K562 (cell line): ENCODE data around the gene FAAH. TPM values are rescaled to one million over a fixed set of nuclear protein-coding genes. Genes with fewer than 3 reads are reported as not detected.

Source experiments
- ARID1B ChIP-seq: fragments of 450-650 bp; IDR thresholded peaks from 2 replicates; pipeline ENCODE4 v1.6.1; 2016; ENCODE audit warnings: antibody characterized with exemption, mild to moderate bottlenecking, inconsistent platforms
- CHD2 ChIP-seq: IDR thresholded peaks from 2 replicates; pipeline ENCODE4 v1.6.1; 2011; ENCODE audit warnings: low read depth, low read length
- CHD4 ChIP-seq: fragments of 200-600 bp; sonication (generic); IDR thresholded peaks from 3 replicates; pipeline ENCODE4 v1.6.1; 2012; ENCODE audit warnings: low read depth, mild to moderate bottlenecking, mixed read lengths, low read length, inconsistent platforms; ENCODE audit not compliant: insufficient read depth, insufficient replicate concordance, poor library complexity, severe bottlenecking
- ELF2 ChIP-seq: fragments of 250-450 bp; sonication (Bioruptor Pico); IDR thresholded peaks from 2 replicates; pipeline ENCODE4 v1.5.0; 2021; ENCODE audit warnings: mild to moderate bottlenecking
- EP300 ChIP-seq: IDR thresholded peaks from 2 replicates; pipeline ENCODE4 v1.6.1; 2012; ENCODE audit warnings: low read length, improper control_type of control experiment
- IRF2 ChIP-seq: sonication (generic); formaldehyde crosslinking; IDR thresholded peaks from 2 replicates; pipeline ENCODE4 v1.8.1; 2022; ENCODE audit warnings: mild to moderate bottlenecking, missing genetic modification reagents
- JUN ChIP-seq, 2 experiments: sonication (generic) in 1 of 2; formaldehyde crosslinking in 1 of 2; IDR thresholded peaks; 2 replicates each; pipeline versions ENCODE4 v1.6.1 to v1.8.0; 2012 to 2022; ENCODE audit warnings: borderline replicate concordance in 2 of 2, mild to moderate bottlenecking in 2 of 2, improper control_type of control experiment in 1 of 2, low read depth in 1 of 2, low read length in 1 of 2, missing genetic modification reagents in 1 of 2
- MED1 ChIP-seq: sonication (generic); formaldehyde crosslinking; IDR thresholded peaks from 2 replicates; pipeline ENCODE4 v1.8.1; 2023; ENCODE audit warnings: missing genetic modification reagents, borderline replicate concordance
- MTA2 ChIP-seq: fragments of 450-650 bp; IDR thresholded peaks from 2 replicates; pipeline ENCODE4 v1.6.1; 2016; ENCODE audit warnings: low read depth
- NFXL1 ChIP-seq: fragments of 450-650 bp; formaldehyde crosslinking; IDR thresholded peaks from 2 replicates; pipeline ENCODE4 v1.4.0; 2021; ENCODE audit warnings: mild to moderate bottlenecking
- NR2C2 ChIP-seq, 2 experiments: fragments of 200-800 bp in 1 of 2; sonication (Bioruptor generic) in 1 of 2; sonication (generic) in 1 of 2; formaldehyde crosslinking in 1 of 2; IDR thresholded peaks; 2 replicates each; pipeline versions ENCODE4 v1.6.1 to v1.8.0; 2016 to 2022; ENCODE audit warnings: mild to moderate bottlenecking in 1 of 2, missing compliant biosample characterization in 1 of 2, missing genetic modification characterization in 1 of 2, missing genetic modification reagents in 1 of 2
- PML ChIP-seq: IDR thresholded peaks from 2 replicates; pipeline ENCODE4 v1.6.1; 2012; ENCODE audit warnings: low read length, inconsistent platforms
- POLR3A ChIP-seq: IDR thresholded peaks from 2 replicates; pipeline ENCODE4 v1.6.1; 2011; ENCODE audit warnings: borderline replicate concordance, mild to moderate bottlenecking, moderate library complexity; ENCODE audit not compliant: insufficient read length, insufficient read depth; ENCODE audit errors: extremely low read depth
- RB1 ChIP-seq: fragments of 450-650 bp; IDR thresholded peaks from 2 replicates; pipeline ENCODE4 v1.6.1; 2017; ENCODE audit warnings: low read depth, mild to moderate bottlenecking
- THRAP3 ChIP-seq: fragments of 450-650 bp; IDR thresholded peaks from 2 replicates; pipeline ENCODE4 v1.6.1; 2016; ENCODE audit warnings: mild to moderate bottlenecking, inconsistent platforms, borderline replicate concordance
- ZFX ChIP-seq: sonication (generic); formaldehyde crosslinking; IDR thresholded peaks from 2 replicates; pipeline ENCODE4 v1.8.0; 2022; ENCODE audit warnings: mild to moderate bottlenecking, missing genetic modification reagents, moderate library complexity
- ZNF384 ChIP-seq: IDR thresholded peaks from 2 replicates; pipeline ENCODE4 v1.6.1; 2012; ENCODE audit warnings: low read depth, low read length, improper control_type of control experiment
- ZNF507 ChIP-seq: conservative IDR thresholded peaks from 2 replicates; pipeline ENCODE4 v1.6.1; 2017; ENCODE audit warnings: missing genetic modification characterization, missing compliant biosample characterization
- ZNF699 ChIP-seq: fragments of 250-450 bp; sonication (Bioruptor Pico); IDR thresholded peaks from 2 replicates; pipeline ENCODE4 v1.8.0; 2021; ENCODE audit warnings: mild to moderate bottlenecking, moderate library complexity; ENCODE audit not compliant: insufficient replicate concordance
- ZNF77 ChIP-seq: fragments of 250-450 bp; sonication (Bioruptor Pico); IDR thresholded peaks from 2 replicates; pipeline ENCODE4 v1.5.0; 2020
- ZZZ3 ChIP-seq: fragments of 450-650 bp; IDR thresholded peaks from 2 replicates; pipeline ENCODE4 v1.6.1; 2016; ENCODE audit warnings: antibody characterized with exemption, mild to moderate bottlenecking, moderate library complexity
- polyA plus RNA-seq, 8 experiments: library from polyadenylated mRNA; depleted of rRNA in 4 of 8; stranded (reverse) in 5 of 8; unstranded in 3 of 8; fragments of >200 nt; fragmentation: Nextera tagmentation in 2 of 8; fragmentation: Illumina TruSeq in 1 of 8; extraction: Ambion mirVana in 2 of 8; extraction: Trizol in 1 of 8; gene quantifications; 2 replicates each; pipeline versions ENCODE4 v1.2.1 to v1.2.3, GENCODE V29; 2011 to 2014; ENCODE audit warnings: inconsistent platforms in 1 of 8, missing spikeins in 1 of 8
- total RNA-seq, 7 experiments: library from RNA; depleted of rRNA in 6 of 7; stranded (reverse); fragments of >200 nt in 6 of 7; fragmentation: Illumina TruSeq in 2 of 7; extraction: Trizol in 2 of 7; gene quantifications; 2 replicates each; pipeline versions ENCODE4 v1.2.1 to v1.2.3, GENCODE V29; 2011 to 2021; ENCODE audit warnings: low replicate concordance in 1 of 7
- TF ChIP-seq, protein P1 (sequence below): sonication (generic); formaldehyde crosslinking; IDR thresholded peaks from 2 replicates; pipeline ENCODE4 v1.8.0; 2022; ENCODE audit warnings: mild to moderate bottlenecking, missing genetic modification reagents
- TF ChIP-seq, protein P2 (sequence below): fragments of 250-450 bp; sonication (Bioruptor Pico); IDR thresholded peaks from 2 replicates; pipeline ENCODE4 v1.8.0; 2021; ENCODE audit warnings: moderate library complexity, mild to moderate bottlenecking, inconsistent platforms
- TF ChIP-seq, protein P3 (sequence below): fragments of 250-450 bp; sonication (Bioruptor Pico); IDR thresholded peaks from 2 replicates; pipeline ENCODE4 v1.5.0; 2021

FAAH gene
- total and polyA plus RNA-seq, 9 of the 15 experiments (the other 6 are each of a cell fraction or from before 2014, with no cell fraction given): 0.06 to 1.1 (median 0.32) TPM

DNA sequence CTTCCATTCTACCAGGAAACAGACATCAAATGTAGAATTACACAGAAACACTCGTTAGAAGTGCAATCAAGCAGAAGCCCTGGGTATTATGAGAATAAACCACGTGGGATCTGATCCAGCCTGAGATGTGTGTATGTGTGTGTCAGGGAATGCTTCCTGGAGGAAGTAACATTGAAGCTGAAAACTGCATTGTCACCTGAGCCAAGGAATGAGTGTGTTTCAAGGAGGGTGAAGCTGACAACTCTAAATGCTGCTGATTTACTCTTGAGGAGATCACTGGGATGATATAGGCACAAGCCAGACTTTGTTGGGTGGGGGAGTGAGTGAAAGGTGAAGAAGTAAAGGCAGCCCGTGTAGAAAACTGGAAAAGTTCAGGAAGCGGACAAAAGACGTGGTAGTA lies 27.6 kb downstream of the FAAH start (continued):
- TF ChIP-seq, protein P1, sequence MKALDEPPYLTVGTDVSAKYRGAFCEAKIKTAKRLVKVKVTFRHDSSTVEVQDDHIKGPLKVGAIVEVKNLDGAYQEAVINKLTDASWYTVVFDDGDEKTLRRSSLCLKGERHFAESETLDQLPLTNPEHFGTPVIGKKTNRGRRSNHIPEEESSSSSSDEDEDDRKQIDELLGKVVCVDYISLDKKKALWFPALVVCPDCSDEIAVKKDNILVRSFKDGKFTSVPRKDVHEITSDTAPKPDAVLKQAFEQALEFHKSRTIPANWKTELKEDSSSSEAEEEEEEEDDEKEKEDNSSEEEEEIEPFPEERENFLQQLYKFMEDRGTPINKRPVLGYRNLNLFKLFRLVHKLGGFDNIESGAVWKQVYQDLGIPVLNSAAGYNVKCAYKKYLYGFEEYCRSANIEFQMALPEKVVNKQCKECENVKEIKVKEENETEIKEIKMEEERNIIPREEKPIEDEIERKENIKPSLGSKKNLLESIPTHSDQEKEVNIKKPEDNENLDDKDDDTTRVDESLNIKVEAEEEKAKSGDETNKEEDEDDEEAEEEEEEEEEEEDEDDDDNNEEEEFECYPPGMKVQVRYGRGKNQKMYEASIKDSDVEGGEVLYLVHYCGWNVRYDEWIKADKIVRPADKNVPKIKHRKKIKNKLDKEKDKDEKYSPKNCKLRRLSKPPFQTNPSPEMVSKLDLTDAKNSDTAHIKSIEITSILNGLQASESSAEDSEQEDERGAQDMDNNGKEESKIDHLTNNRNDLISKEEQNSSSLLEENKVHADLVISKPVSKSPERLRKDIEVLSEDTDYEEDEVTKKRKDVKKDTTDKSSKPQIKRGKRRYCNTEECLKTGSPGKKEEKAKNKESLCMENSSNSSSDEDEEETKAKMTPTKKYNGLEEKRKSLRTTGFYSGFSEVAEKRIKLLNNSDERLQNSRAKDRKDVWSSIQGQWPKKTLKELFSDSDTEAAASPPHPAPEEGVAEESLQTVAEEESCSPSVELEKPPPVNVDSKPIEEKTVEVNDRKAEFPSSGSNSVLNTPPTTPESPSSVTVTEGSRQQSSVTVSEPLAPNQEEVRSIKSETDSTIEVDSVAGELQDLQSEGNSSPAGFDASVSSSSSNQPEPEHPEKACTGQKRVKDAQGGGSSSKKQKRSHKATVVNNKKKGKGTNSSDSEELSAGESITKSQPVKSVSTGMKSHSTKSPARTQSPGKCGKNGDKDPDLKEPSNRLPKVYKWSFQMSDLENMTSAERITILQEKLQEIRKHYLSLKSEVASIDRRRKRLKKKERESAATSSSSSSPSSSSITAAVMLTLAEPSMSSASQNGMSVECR (CRISPR knock-in tag): no peak
- no peak for TF ChIP-seq POLR3A
- peak; percentile 66 for TF ChIP-seq EP300
- no peak for TF ChIP-seq THRAP3
- TF ChIP-seq, protein P2, sequence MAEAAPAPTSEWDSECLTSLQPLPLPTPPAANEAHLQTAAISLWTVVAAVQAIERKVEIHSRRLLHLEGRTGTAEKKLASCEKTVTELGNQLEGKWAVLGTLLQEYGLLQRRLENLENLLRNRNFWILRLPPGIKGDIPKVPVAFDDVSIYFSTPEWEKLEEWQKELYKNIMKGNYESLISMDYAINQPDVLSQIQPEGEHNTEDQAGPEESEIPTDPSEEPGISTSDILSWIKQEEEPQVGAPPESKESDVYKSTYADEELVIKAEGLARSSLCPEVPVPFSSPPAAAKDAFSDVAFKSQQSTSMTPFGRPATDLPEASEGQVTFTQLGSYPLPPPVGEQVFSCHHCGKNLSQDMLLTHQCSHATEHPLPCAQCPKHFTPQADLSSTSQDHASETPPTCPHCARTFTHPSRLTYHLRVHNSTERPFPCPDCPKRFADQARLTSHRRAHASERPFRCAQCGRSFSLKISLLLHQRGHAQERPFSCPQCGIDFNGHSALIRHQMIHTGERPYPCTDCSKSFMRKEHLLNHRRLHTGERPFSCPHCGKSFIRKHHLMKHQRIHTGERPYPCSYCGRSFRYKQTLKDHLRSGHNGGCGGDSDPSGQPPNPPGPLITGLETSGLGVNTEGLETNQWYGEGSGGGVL: no peak
- no peak for TF ChIP-seq CHD2
- TF ChIP-seq ZNF77 (CRISPR knock-in tag): no peak
- no peak for TF ChIP-seq ZNF699
- TF ChIP-seq, protein P3, sequence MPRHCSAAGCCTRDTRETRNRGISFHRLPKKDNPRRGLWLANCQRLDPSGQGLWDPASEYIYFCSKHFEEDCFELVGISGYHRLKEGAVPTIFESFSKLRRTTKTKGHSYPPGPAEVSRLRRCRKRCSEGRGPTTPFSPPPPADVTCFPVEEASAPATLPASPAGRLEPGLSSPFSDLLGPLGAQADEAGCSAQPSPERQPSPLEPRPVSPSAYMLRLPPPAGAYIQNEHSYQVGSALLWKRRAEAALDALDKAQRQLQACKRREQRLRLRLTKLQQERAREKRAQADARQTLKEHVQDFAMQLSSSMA: no peak
- TF ChIP-seq IRF2: no peak
- TF ChIP-seq CHD4: no peak
- TF ChIP-seq ELF2 (CRISPR knock-in tag): no peak
- TF ChIP-seq NR2C2 (CRISPR knock-in tag; IDR thresholded peaks at IDR 0.05): no peak
- TF ChIP-seq NR2C2 (tag; IDR thresholded peaks at IDR 0.05): peak; percentile 23; the same call in 1 of the 2 replicates
- TF ChIP-seq ZNF507: no peak
- peak; percentile 15; the same call in 1 of the 2 replicates for TF ChIP-seq MTA2
- TF ChIP-seq RB1: no peak
- no peak for TF ChIP-seq ZZZ3
- no peak for TF ChIP-seq NFXL1 (CRISPR knock-in tag)
- no peak for TF ChIP-seq MED1 (CRISPR knock-in tag)
- no peak for TF ChIP-seq ZFX (CRISPR knock-in tag)
- TF ChIP-seq ARID1B: peak; percentile 78
- TF ChIP-seq JUN (IDR thresholded peaks at IDR 0.05; ENCODE audit: borderline replicate concordance, low read depth, low read length): 0 out of 2 replicates have a peak, but pooled peaks have one; percentile 53
- TF ChIP-seq JUN (CRISPR knock-in tag; IDR thresholded peaks at IDR 0.05; ENCODE audit: borderline replicate concordance): no peak
- no peak for TF ChIP-seq ZNF384
- no peak for TF ChIP-seq PML
